ENCODE data around the gene PDSS1.
A peak's percentile ranks its signal among the peaks of the same experiment; 100 is the strongest.

The PDSS1 gene

DNA sequence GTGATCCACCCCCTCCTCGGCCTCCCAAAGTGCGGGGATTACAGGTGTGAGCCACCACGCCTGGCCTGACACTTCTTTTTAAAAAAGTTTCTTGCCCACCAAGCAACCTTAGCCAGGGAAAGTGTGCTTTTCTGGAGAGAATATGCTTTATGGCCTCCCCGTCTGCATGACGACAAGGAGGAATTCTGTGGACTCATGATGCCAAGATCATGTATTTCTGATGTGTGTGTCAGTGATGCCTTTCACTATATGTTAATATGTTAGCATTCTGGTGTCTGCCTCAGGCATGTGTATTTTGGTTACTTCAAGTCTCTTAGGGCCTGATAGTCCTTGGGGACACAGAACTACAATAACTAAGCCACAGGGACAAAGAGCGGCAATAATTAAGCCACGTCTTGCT is 2.1 kb downstream of the PDSS1 start:
- DNase-seq = no peak

DNA sequence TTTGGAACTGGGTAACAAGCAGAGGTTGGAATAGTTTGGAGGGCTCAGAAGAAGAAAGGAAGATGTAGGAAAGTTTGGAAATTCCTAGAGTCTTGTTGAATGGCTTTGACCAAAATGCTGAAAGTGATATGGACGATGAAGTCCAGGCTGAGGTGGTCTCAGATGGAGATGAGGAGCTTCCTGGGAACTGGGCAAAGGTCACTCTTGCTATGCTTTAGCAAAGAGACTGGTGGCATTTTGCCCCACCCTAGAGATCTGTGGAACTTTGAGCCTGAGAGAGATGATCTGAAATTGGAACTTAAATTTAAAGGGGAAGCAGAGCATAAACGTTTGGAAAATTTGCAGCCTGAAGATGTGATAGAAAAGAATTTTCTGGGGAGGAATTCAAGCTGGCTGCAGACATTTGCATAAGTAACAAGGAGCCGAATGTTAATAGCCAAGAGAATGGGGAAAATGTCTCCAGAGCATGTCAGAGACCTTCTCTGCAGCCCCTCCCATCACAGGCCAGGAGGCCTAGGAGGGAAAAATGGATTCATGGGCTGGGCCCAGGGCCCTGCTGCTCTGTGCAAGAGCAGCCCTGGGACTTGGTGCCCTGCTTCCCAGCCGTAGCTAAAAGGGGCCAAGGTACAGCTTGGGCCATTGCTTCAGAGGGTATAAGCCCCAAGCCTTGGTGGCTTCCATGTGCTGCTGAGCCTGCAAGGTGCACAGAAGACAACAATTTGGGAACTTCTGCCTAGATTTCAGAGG is 3.6 kb downstream of the PDSS1 start:
- DNase-seq = no peak

DNA sequence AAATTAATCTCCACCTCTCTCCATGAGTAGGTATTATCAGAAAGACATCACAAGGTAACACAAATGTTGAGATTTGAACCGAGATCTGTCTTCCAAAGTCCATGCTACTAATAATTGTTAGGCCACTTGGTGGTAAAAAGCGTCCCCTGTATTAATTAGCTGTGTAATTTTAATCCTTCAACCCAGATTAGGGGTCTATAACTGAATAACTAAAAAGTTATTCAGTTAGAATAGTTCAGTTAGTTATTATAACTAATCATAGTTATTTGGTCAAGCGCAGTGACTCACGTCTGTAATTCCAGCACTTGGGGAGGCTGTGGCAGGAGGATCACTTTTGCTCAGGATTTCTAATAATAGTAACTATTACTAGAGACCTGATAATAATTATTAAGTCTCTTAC is 5.6 kb downstream of the PDSS1 start:
- no peak for DNase-seq

DNA sequence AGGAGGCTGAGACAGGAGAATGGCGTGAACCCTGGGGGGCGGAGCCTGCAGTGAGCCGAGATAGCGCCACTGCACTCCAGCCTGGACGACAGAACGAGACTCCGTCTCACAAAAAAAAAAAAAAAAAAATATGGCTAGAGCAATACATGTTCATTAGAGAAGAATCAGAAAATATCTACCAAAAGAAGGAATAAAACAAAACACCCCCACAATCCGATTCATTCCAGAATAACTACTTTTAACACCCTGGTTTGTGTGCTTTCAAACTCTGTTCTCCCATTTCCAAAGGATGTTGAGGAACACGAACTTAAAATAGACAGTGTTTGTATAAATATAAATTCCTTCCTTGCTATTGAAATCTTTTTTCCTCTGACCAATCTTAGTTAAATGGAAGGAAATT is 6.5 kb downstream of the PDSS1 start:
- no peak for DNase-seq

- DNase-seq = no peak
These were observed 8.7 kb downstream of the PDSS1 start for GRCh38 chr10:26706206-26706605.

DNA sequence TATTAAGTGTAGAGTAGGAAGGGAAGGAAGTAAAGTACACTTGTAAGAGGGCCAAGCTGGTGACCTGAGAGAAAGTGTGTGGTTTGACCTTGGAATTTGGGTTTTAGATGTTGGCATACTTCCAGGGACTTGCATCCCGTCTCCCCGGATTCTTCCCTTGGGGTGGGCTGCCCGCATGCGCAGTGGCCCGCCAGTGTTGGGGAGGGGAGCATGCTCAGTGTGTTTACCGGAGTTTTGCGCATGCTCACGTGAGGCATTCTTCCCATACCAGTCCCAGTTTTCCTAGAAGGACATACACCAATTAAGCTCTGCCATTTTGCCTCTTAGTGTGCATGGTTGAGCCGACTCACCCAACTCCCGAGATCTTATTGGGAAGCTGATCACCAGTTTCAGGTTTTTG is 9.4 kb downstream of the PDSS1 start:
- no peak for DNase-seq

DNA sequence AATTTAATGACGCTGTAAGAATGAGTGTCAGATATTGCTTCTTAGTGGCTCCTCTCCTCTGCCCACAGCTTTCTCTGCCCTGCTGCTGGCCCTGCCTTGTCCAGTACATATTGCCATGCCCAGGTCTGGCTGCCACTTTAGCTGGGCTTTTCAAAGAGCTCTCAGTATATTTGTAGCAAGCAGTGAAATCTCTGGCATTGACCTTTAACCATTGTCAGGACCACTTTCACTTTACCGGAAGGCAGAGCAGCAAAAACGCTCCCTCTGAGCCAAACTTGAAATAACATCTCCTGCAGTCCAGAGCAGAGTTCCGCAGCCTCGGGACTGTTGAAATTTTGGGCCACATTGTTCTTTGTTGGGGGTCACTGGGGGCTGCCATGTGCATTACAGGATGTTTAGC is 13.8 kb downstream of the PDSS1 start:
- no peak for DNase-seq

DNA sequence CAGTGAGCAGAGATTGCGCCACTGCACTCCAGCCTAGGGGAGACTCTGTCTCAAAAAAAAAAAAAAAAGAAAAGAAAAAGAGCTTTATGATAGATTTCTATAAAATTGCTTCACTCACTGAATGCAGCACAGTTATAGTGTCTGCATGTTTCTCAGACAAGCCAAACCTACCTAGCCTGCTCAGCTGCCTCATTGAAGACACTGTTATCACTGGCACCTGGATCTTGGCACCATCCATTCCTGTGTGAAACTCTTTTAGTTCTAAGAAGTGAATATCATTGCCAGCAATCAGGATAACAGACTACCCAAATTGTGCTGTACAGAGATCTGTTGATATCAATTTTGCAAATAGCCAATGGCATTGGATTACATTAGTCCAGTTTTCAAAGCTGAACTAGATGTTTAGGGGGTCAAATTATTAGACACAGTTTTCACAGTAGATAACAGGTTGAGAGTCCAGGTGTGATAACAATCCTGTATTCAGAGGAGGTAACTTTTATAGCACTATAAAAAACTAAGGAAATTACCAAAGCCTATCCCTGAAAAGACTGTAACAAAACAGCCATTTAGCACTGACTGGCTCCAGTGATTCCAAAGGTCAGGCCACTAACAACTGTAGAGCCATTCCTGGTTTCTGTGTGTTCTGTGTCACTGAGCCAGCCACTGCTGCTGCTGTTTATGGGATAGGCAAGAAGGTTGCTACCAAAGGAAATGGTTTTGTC is 17.1 kb downstream of the PDSS1 start:
- DNase-seq = peak in 1 of 5 experiments; percentile 12

DNA sequence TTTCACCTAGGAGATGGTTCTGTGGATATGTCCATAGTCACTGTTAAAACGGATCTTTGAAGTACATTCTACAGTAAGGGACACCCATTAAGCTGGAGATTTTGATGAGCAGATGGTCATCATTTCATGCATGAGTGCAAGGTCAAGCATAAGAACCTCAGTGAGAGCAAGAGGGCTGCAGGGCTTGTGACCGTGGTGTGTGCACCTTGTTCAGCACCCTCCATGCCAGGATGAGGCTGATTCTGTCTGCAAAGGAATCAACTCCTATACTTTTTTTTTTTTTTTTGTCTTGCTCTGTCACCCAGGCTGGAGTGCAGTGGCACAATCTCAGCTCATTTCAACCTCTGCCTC is 17.6 kb downstream of the PDSS1 start:
- DNase-seq = no peak

DNA sequence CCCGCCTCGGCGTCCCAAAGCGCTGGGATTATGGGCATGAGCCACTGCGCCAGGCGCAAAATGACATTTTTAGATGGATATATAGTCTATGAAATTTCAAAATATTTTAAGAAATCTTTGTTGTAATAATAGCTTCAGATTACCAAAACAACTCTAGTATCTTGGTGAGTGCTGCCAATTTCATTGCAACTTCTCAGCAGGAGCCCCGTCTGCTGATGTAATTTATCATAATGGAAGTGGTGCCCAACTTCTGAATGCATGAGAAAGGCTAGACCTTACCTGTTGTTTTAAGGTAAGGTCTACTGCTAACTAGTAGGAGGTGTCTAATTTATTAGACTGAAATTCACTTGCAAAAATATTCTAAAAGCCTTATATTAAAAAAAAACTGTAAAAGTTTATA is 20.0 kb downstream of the PDSS1 start:
- no peak for DNase-seq

GRCh38 chr10:26721561-26721960 is 24.1 kb downstream of the PDSS1 start:
- peak in 2 of 5 experiments; percentile 71 to 98 for DNase-seq

DNA sequence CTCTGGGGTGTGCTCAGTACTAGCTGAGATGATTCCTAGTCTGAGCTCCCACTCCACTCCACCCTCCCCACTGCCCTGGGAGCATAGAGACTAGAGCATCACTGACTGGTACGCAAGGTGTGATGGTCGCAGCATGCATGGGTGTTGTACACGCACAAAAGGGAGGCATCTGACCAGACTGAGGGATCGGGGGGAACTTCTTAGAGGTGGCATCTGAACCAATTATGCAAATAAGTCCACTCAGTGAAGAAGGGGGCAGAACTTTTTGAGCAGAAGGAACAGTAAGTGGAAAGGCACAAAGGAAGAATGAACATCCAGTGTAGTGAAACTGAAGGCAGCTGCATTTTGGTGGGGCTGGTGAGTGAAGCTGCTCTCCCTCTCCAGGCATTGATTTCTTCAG is 25.5 kb downstream of the PDSS1 start:
- no peak for DNase-seq

DNA sequence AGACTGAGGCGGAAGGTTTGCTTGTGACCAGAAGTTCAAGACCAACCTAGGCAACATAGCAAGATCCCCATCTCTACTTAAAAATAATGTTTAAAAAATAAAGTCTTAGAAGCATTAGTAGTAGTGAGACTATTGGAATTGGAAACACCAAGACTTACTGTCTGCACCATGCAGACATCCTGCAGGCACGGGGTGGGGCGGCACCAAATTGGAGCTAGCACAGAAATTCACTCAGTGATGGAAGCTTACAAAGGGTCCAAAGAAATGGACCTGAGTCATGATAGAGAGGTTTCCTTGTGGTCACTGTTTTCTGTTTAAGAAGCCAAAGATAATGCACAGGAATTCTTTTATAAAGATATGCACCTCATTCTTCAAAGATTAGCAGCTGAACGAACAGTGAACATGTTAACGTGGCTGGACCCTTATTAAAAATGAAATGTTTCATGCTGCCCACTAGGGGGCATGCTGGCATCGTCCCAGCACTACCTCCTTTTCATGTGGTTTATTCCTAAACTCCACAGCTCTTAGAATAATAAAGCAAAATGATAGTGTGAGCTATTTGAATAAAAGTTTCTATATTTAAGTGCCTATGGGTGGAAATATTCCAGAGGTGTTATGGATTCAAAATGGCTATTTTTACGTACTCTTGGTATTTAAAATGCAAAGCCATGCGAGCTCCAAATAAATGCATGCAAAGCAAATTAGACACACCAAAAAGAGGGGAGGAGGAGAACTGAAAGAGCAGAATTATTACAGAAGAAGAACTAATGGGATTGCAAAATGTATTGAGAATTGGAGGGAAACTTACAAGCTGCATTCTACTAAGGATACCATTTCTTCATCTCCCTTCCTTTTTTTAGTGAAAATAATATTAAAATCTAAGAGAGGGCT is 28.6 kb downstream of the PDSS1 start:
- peak in 3 of 5 experiments; percentile 16 to 78 (median 38) for DNase-seq

DNA sequence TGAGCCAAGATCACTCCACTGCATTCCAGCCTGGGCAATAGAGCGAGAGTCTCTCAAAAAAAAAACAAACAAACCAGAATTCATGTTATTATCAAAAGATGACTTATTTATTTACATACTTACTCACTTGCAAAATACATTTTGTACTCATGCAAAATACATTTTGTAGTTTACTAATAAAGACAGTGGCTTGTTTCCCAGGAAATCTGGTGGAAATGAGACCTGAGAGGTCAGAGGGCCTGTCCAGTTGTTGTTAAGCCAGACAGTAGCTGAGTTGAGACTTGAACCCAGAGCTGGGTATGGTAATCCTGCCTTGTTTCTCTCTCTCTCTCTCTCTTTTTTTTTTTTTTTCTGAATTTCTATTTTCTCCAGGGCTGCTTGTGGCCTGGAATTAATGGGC is 29.5 kb downstream of the PDSS1 start:
- no peak for DNase-seq

DNA sequence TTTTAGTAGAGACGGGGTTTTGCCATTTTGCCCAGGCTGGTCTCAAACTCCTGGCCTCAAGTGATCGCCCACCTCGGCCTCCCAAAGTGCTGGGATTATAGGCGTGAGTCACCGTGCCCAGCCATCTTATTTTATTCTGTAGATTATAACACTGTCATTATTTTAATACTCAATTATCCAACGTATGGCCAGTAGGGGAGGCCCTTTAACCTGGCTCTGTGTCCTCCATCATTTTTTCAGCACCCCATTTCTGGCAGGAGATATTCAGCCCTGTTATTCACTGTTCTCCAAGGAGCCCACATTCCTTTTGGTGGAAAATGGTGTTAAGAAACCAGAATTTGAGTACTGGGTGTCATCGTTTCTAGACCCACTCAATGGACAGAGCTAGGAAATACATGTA is 31.5 kb downstream of the PDSS1 start:
- DNase-seq = peak in 1 of 5 experiments; percentile 32

DNA sequence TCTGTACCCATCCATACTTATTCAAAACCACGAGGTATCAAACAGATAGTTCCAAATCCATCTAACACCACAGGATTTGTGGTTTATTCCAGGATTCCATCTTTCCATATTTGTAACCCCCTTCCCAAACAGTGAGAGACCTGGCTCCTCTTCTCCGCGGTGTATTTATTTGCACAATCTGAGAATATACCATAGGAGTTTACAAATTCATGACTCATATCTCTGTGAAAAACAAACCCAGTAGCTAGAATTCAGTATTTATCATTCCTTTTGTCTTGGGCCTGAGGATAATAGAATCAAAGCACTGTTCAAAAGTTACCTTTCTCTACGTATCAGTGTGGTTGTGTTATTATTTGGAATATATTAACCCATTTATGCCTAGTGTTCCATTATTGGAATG is 31.9 kb downstream of the PDSS1 start:
- no peak for DNase-seq

- DNase-seq = no peak
These were observed 33.1 kb downstream of the PDSS1 start for GRCh38 chr10:26730552-26730951.

- no peak for DNase-seq
These were observed 36.5 kb downstream of the PDSS1 start for GRCh38 chr10:26733750-26734568.

GRCh38 chr10:26735435-26735834 is 37.9 kb downstream of the PDSS1 start:
- no peak for DNase-seq

DNA sequence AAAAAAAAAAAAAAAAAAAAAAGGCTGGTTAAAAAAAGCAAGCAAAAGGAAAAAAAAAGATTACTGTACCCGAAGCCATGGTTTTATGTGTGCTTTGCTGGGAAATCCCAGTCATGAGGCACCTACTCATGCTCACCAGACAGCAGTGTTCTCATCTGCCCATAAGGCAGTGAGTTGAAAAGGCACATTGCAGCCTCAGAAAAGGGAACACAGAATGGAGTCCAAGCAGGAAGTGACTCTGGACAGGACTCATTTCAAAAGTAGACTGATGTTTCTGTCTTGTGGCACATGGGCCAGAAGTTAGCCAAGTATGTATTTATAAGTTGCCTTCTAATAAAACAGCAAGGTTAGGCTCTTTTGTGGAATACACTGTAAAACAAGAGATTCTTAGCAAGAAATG is 40.2 kb downstream of the PDSS1 start:
- DNase-seq = peak in 2 of 5 experiments; percentile 8 to 84

DNA sequence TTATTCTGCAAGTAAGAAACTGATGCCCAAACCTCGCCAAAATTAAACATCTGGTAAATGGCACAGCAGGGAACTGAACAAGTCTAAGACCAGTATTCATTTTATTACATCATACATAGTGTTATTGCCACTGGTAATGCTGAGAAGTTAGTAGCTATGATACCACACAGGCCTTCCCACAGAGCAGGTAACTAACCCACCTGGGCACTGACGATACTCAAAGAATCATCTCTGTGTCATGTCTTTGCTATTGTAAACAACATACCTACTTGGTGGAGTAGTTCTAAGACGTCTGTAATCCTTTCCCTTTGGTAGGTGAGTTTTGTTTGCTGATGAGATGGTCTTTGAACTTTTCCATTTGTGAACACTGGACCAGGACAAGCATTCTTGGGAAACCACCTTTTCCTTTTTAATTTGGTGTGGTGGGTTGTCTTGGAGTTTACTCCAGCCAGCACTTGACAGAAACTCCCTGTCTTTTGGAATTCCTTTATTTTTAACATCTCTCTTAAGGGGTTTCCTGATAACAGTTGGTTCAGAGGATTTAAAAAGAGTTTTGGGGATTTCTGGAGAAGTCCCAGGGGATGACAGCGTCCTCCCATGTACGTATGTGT is 40.9 kb downstream of the PDSS1 start:
- DNase-seq = peak in 1 of 5 experiments; percentile 57

GRCh38 chr10:26739071-26739631 is 41.6 kb downstream of the PDSS1 start:
- peak in 1 of 5 experiments; percentile 86 for DNase-seq

Measured in T-helper 2 cell (primary cell).